ENCODE results near the gene ARNT2.
"Not testable (repeated sequence)": the region's sequence is repeated elsewhere in the genome, so short reads cannot be mapped to it uniquely, and the experiment has no call there.

ARNT2 gene

DNA sequence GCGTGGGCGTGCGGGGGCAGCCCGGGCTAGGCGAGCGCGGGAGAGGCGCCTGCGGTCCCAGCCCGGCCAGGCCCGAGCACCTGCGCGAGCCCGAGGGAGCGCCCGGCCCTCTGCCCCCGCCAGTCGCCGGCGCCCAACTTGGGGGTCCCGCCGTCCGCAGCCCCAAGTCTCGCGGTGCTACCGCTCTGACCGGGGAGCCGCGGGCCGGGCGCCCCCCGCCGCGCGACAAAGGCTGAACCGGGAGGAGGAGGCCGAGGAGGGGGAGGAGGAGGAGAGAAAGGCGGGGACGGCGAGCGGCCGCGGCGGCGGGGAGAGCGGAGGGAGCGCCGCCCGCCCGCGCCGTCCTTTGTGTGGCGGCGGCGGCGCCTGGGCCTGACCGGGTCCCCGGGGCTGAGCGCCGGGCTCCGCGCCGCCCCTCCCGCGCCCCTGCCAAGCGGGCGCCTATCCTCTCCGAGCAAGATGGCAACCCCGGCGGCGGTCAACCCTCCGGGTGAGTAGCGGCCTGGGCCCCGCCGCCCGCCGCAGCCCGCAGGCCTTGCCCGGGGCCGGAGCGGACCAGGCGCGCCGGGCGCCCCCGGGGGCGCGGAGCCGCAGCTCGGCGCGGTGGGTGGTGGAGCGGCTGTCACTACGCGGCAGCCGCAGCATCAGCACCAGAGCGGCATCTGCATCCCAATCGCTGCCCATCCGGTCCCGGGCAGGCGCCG, at the start of gene ARNT2:
Gene ARNT2 (plus strand): TSS at position 326 of the 704 bp plus-strand sequence. CDS start 134 bp downstream, at position 460.
- no peak for DNase-seq (ENCODE audit: low read depth)

- peak; percentile 7 for DNase-seq (ENCODE audit: low read depth)
Measured at GRCh38 chr15:80367094-80367493, 37.1 kb upstream of the ARNT2 start.

GRCh38 chr15:80367661-80368060, 36.5 kb upstream of the ARNT2 start:
- no peak for DNase-seq (ENCODE audit: low read depth)

- DNase-seq (ENCODE audit: low read depth), result no peak
Measured at GRCh38 chr15:80371924-80372323, 32.3 kb upstream of the ARNT2 start.

DNA sequence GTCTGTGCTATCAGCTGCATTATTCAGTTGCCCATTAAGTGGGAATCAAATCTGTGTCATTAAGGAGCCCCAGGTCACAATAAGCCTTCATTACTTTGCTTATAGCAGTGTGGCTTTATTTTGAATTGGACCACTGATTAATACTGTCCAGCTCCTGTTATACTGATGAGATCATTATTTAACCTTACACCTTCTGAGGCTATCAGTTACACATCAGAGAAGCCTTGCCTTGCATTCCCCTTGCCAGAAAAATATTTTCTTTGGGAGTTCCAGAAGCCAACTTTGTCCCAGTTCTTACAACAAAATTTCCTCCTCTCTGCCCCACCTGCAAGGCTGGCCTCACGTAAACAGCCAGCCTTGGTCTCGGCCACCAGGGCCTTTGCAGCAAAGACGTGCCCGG, 29.7 kb upstream of the ARNT2 start:
- no peak for DNase-seq (ENCODE audit: low read depth)

DNA sequence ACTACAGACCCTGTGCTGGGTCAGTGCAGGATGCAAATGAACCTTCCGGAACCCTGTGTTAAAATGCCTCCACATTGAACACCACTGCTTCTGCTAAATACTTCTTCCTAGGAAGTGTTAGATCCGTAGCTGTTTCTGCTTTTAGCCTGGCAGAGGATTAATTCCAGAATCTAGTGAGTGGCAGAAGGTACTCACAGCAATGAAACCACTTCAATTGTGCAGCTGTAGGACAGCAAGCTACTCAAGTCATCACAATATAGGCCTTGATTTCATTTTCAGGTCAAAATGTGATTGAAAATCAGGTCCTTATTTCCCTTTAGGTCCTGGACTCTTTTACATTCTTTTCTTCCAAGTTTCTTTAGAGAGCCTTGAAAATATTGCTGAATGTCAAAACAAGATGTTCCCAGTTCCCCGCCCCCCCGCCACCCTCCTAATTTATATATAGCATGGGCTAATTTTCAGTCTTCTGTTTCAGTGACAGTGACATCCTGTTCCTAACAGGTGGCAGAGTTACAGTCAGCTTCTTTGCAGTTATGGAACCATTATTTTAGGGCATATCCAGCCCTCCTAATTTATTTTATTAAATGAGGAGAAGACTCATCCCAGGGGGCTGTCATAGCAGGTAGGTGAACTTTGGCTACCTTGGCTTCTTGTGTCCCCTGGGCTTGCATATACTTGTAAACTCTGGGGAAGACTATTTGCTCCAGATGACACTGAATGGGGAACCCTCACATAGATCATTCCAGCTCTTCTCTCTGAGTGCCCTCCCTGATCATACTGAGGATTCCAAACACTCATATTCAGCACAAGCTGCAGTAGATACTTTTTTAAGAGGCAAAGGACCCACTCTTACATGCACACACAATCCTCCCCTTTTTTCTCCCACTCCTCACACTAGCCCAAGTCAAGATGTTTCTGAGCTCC, 28.0 kb upstream of the ARNT2 start:
- DNase-seq (ENCODE audit: low read depth), result no peak

DNA sequence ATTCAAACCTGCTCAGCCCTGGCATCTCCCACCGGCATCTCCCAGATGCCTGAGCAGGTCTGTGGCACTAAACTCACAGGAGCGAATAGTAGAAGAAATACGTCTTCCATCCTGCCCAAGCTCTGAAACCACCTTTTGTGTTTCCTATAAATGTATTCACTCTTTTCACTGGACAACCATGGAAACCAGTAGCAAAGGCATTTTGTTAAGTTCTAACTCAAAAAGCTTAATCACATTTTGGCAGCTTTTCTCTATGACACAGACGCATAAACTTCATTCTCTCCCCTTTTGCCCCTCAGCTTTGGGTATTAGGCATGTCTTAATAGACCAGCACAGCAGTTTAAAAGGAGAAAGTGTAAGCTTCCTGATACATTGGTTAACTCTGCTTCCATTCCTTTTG, 24.5 kb upstream of the ARNT2 start:
- DNase-seq (ENCODE audit: low read depth), result no peak

DNA sequence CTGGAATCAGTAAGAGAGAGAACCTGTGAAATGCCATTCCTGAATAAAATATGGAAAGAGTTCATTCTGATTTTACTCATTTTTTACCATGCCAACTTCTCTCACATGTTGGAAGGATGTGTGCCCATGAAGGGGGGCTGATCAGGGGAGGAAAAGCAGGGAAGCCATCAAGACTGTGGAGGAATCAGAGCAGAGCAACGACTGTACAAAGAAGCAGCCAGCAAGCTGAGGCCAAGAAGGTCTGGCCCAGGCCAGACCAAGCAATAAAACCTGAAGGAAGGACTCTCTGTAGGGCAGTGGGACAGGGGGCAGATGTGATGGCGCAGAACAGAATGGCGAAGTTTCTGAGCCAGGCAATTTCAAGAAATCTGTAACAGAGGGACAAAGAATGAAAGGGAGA, 24.0 kb upstream of the ARNT2 start:
- DNase-seq (ENCODE audit: low read depth), result no peak

- DNase-seq (ENCODE audit: low read depth), result no peak
Measured at GRCh38 chr15:80382285-80382684, 21.9 kb upstream of the ARNT2 start.

- DNase-seq (ENCODE audit: low read depth), result no peak
Measured at GRCh38 chr15:80384432-80384831, 19.8 kb upstream of the ARNT2 start.

GRCh38 chr15:80386151-80386550, 18.0 kb upstream of the ARNT2 start:
- DNase-seq (ENCODE audit: low read depth), result no peak

GRCh38 chr15:80388326-80388725, 15.9 kb upstream of the ARNT2 start:
- DNase-seq (ENCODE audit: low read depth), result no peak

GRCh38 chr15:80389370-80389769, 14.8 kb upstream of the ARNT2 start:
- no peak for DNase-seq (ENCODE audit: low read depth)

DNA sequence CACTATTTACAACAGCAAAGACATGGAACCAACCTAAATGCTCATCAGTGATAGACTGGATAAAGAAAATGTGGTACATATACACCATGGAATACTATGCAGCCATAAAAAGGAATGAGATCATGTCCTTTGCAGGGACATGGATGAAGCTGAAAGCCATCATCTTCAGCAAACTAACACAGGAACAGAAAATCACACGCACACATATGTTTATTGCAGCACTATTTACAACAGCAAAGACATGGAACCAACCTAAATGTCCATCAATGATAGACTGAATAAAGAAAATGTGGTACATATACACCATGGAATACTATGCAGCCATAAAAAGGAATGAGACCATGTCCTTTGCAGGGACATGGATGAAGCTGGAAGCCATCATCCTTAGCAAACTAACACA, 13.2 kb upstream of the ARNT2 start:
- not testable (repeated sequence) for DNase-seq (ENCODE audit: low read depth)

DNA sequence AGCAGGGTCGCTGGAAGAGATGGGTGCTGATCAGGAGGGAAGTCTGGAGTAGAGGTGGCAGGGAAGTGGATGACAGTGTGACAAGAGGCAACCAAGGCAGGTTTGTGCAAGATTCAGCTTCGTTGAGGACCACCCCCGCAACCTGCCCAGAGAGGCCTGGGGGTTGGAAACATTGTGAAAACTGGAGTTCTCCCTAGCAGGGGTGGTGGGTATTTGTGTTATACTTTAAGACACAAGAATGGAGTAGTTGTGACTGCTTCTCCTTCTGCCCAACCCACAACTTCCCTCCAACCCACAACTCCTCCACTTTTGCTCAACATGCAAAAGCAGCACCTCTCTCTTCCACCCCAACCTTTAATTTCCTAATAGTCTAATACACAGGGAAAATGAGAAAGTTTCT, 8.6 kb upstream of the ARNT2 start:
- DNase-seq (ENCODE audit: low read depth), result no peak

- DNase-seq (ENCODE audit: low read depth), result no peak
Measured at GRCh38 chr15:80396096-80396495, 8.1 kb upstream of the ARNT2 start.

GRCh38 chr15:80399508-80399907, 4.7 kb upstream of the ARNT2 start:
- no peak for DNase-seq (ENCODE audit: low read depth)

- no peak for DNase-seq (ENCODE audit: low read depth)
Measured at GRCh38 chr15:80401456-80401855, 2.7 kb upstream of the ARNT2 start.

GRCh38 chr15:80402339-80402738, 1.8 kb upstream of the ARNT2 start:
- DNase-seq (ENCODE audit: low read depth), result no peak

DNA sequence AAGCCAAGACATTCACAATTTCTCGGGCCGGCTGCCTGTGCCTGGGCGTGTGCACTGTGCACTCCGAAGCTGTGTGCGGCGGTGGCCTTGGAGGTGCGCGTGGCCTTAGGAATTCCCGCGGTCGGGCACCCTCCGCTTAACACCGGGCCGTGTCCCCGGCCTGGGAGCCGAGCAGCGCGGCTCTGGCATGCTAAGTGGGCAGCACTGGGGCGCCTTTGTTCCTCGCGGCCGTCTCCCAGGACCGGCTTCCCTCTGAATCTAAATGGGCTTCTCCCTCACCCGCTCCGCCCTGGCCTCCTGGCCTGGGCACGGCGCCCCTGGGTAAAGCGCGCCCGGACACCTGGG, 498 bp upstream of the ARNT2 start:
- no peak for DNase-seq (ENCODE audit: low read depth)

DNA sequence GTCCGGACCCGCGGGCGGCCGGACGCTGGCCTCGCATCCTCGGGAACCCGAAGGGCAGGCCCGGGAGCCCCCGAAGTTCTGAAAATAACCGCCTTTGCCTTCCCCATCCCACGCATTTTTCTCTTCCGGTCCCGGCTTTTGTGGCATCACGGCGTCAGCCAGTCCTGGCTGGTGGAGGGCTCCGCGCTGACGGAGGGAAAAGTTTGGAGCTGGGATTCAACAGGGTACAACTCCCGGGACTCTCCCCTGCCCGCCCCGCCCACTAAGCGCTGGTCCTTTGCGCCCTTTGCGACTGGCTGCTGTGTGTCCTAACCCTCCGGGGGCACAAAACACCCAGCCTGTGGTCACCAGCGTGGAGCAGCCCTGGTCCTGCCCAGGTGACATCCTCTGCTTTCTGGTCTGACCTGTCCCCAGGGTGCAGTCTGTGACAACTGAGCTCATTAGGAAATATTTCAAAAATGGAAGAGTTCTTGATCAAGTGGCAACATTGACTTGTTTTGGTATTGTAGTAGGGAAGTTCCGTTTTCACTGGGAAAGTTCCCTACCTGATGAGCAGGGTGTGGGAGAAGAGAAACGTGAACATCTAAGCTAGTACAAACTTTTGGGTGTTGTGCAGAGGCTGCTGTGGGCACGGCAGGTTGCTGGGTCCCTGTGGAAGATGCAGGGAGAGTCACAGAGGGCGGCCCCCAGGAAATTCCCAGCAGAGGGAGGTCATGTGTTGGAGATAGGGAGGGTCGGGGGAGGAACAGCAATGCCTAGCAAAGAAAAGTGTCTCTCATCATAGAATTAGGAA, 775 bp downstream of the ARNT2 start:
- DNase-seq (ENCODE audit: low read depth), result no peak

GRCh38 chr15:80405554-80405850, 1.3 kb downstream of the ARNT2 start:
- no peak for DNase-seq (ENCODE audit: low read depth)

DNA sequence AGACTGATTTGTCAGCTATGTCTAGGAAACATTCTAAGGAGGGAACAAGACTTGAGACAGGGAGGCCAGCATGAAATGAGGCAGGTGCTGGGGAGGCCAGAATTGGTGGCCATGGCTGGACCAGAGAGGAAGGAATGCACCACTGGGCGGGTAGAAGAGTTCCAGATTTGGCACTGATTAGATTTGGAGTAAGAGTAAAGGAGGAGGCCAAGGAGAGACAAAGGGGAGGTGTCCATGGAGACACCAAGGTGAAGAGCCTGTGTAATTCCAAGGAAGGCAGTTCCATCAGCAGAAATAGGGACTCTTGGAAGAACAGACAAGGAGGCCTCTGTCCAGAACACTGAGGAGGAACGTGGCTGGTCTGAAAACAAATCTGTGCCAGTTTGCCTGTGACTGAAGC, 1.8 kb downstream of the ARNT2 start:
- DNase-seq (ENCODE audit: low read depth), result no peak
